Measurements from ENCODE around the gene PPP1R12B.
"Not testable (repeated sequence)": the region's sequence is repeated elsewhere in the genome, so short reads cannot be mapped to it uniquely, and the experiment has no call there.

PPP1R12B gene

GRCh38 chr1:202565890-202566602, 217.5 kb downstream of the PPP1R12B start:
- DNase-seq, result no peak

- DNase-seq, result no peak
Measured at GRCh38 chr1:202567738-202568137, 219.2 kb downstream of the PPP1R12B start.

GRCh38 chr1:202568410-202568809, 219.9 kb downstream of the PPP1R12B start:
- no peak for DNase-seq

DNA sequence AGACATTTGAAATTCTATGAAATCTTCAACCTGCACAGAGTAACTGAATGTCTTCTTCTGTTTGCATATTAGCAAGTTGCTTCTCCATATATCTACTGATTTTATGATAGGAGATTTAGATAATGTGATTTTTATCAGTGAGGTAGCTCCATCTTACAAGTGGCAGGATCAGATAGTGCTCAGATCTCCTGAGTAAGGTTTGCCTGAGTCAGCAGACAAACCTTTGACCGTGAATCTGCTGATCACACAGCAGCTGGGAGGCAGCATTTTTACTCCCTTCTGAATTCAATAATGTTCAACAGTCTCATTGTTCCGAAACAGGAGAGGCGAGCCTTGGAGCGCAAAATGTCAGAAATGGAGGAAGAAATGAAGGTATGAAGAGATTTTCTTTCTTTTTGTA, 220.3 kb downstream of the PPP1R12B start:
- peak; percentile 32 for DNase-seq

DNA sequence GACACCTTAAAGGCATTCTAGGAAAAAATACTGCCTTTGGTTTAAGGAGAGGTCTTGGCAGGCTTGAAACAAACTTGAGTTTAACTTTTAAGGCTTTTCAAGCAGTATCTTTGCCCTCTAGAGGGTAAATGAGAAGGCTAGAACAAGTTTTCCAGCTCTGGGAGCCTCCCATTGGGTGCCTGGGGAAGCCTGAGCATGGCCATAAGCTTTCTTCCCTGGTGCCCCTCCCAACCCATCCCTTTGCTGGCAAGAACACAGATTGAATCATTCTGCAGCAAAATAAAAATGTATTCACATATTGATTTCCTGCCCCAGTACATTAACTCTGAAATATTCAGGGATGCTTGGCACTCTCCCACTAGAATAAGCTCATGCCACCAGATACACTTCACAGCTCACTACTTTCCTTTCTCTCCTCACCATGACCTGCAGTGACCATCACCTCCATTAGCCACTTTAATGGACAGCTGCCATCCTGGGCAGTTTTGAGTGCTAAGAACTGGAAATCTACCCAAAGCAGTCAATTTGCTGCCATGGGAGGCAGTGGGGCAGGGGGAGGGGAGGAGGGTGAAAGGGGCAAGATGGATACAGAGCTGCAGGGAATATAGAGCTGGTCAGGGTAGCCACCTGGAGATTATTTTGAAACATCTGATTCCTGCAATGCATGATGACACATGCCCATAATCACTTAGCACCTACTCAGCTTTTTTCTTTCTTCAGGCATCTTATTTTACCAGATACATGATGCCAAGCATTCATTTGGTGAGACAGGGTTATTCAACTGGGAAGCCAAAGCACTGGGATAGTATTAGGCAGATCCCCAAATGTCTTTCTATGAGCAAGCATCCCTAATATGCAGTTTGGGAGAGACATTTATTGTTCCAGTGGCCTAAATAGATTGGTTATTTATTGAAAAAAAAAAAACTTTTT, 221.2 kb downstream of the PPP1R12B start:
- peak; percentile 69 for DNase-seq

DNA sequence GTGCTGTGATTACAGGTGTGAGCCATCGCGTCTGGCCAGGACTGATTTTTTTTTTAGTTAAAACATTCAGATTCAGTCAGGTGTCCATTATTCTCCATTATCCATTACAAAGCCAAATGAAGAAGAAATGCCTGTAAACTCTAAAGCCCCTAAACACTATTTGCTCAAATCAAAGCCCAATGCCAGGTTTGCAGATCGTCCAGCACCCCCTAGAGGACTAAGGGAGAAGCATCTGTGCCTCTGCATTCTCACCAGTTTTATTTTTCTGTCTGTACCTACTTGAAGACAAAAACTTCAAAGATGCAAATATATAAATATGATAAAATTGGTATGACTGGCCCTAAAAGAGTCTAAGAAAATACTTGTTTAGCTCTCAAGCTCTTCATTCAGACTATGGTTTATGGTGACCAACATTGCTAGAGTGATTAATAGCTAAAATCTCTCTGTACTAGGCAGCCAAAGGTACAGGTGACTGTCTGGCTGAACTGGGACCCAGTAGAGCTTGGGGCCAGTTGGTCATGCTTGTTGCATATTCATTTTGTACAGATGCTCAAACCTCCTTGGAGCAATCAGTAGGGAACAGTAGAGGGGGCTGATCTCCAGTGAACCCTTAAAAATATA, 223.3 kb downstream of the PPP1R12B start:
- DNase-seq, result peak; percentile 68

GRCh38 chr1:202572867-202573266, 224.4 kb downstream of the PPP1R12B start:
- DNase-seq, result no peak

- DNase-seq, result peak; percentile 43
Measured at GRCh38 chr1:202575918-202576653, 227.6 kb downstream of the PPP1R12B start.

DNA sequence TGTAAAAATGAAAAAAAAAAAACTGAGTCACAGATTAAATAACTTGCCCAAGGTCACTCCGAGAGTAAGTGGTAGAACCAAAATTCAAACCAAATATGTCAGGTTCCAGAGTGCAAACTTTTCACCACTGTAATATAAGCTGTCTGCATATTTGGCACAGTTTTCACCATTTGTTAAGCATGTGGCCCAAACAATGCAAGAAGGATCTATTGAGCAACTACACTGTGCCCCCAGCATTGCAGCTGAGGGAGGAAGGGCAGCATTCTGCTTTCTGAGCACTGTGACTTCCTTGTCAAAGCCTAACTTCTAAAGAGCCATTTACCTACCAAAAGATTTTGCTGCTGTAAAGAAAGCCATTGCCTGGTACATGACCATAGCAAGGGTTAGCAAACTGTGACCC, 228.3 kb downstream of the PPP1R12B start:
- DNase-seq, result peak; percentile 36

DNA sequence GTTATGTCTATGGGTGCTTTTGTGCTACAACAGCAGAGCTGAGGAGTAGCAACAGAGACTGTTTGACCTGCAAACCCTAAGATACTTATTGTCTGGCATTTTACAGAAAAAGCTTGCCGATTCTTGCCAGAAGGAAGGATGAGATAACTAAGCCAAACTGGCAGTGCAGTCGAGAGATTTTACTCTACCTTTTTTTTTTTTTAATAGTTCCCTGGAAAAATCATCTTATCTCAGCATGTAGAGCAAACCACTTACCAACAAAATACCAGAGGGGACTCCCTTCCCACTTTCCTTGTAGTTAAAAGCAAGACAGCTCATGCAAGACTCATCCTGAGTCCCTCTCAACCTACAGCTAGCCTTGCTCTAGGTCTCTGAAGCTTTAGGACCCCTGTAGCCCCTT, 228.9 kb downstream of the PPP1R12B start:
- DNase-seq, result no peak

DNA sequence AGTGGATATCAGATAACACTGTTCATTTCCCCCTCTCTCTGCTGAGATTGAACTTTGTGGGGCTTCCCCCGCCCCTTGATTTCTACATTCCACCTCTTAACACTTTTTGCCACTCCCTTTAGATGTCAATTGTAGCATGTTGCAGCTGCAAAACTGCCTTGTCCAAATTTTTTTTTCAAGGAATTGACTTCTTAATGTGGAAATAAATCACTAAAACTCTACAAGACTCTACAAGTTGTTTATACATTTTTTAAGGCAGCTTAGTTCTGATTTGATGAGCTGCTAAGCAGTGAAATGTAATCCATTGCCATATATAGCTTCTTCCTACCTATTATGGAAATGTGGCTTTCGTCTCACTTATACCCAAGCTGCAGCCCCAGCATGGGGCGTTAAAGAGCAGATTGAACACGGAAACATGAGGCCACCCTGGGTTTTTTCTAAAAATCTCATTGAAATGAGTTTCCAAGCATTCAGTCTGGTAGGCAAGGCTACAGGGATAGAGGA, 229.6 kb downstream of the PPP1R12B start:
- peak; percentile 46 for DNase-seq

DNA sequence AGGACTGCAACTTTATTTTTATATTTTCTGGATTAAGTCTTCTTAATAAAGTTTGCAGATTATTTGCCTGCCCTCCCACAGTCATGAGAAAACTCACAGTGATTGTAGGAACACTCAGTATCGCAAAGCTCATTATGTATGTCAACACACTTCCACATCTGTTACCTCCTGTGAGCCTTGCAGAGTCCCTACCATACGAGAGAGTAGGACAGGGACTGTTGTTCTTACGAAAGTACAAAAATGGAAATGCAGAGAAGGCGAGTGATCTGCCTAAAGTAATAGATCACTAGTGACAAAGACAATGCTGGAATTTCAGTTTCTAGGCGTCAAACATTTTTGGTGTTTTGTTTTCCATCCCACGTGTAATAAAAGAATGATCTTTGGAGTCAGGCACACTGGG, 230.1 kb downstream of the PPP1R12B start:
- DNase-seq, result no peak

DNA sequence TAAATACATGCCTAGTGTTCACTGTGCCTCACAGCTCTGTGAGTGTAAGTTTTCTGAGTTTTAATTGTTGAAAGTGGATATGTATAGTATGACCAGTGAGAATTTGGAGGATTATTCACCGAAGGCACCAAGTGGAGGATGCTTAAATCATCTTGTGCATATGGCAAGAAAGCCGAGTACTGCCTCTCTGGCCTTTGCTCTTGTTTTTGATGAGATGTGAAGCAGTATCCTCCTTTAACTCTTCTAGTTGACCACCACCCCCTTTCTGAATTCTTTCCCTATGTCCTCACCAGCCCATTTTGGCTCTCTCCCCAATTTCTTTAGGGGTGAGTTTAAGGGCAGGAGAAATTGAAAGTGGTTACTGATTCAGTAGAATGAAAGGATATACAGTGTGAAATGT, 231.3 kb downstream of the PPP1R12B start:
- DNase-seq, result peak; percentile 50

GRCh38 chr1:202580619-202581018, 232.1 kb downstream of the PPP1R12B start:
- no peak for DNase-seq

- not testable (repeated sequence) for DNase-seq
Measured at GRCh38 chr1:202582350-202582749, 233.9 kb downstream of the PPP1R12B start.

DNA sequence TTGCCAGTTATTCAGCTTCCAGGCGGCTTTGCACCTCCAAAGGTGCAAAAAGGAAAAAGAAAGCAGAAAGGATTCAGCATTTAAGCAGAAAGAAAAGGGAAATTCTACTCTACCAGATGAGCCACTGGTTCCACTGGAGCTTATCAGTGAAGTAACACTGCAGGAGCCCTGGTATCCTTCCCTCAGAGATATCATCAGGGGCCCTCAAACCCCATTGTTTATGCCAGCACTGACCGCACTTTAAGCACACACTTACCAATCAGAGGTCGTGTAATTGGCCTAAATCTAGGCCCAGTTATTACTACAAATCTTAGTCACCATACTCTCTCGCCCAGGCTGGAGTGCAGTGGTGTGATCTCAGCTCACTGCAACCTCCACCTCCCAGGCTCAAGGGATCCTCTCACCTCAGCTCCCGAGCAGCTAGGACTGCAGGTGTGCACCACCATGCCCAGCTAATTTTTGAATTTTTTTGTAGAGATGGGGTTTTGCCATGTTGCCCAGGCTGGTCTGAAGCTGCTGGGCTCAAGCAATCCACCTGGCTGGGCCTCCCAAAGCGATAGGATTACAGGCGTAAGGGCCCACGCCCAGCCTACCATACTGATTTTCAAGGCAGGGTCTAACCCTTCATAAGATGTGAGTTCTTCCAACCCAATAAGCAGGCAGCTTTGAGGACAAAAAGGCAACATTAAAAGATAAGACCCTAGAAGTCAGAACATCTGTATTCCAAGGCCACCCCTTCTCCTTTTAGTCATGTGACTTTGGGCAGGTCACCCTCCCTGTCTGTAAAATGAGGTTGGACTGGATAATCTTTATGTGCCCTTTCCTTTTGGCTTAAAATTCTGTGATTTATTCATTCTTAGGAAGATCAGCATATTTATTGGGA, 236.4 kb downstream of the PPP1R12B start:
- DNase-seq, result no peak

- no peak for DNase-seq
Measured at GRCh38 chr1:202585590-202585933, 237.1 kb downstream of the PPP1R12B start.

DNA sequence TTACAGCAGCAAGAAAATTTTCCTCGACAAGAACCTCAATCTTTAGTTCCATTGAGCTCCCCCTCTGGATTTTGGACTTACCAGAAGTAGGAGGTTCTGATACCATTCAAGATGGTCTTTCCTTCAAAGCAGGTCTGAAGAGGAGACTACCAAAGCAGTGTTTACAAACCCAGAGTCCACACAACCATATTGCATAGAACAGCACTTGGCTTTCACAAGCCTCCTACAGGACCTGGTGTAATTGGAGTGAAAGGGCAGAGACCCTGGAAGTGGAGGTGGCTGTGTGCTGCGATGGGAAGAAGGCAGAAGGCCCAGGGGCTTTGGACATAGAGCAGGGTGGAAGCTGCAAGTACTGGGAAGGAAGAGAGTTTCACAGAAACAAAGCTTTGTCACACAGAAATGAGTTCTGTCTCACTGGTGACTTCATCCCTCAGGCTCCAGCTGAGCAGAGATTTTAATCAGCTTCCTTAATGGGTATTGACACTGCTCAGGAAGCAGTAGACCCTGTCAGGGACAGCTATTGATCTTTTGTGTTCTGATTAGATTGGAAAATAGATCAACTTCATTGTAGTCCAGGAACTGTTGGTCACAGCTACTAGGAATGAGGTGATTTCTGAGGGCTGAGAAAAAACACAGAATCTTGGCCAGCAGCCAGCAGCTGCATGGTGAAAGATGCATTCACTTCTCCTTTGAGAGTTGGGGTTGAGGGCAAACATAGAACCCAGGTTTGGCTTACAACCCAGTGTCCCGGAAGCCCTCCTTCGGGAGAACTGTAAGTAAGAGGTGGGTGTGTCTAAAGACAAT, 237.7 kb downstream of the PPP1R12B start:
- DNase-seq, result peak; percentile 63

DNA sequence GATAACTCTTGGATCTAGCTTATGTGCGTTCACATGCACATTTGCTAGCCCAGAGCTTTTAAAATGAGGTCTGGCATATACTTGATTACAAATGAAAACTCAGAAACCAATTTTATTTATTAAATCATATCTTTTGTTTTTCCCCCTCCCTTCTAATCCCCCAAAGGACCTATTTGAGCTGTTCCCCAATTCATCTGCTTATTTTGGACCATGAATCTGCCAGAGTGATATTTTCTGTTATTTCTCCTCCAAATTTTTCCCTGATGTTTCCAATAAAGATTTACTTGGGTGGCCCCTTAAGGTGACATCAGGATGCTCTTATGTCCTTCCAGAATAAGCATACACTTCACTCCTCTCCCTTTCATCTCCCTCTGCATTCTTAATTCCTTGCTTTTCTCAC, 238.4 kb downstream of the PPP1R12B start:
- no peak for DNase-seq

- no peak for DNase-seq
Measured at GRCh38 chr1:202587859-202588485, 239.5 kb downstream of the PPP1R12B start.
